ENCODE measurements around the gene MAGEA4. TPM values are rescaled to one million over a fixed set of nuclear protein-coding genes. Genes with fewer than 3 reads are reported as not detected.

The MAGEA4 gene
- total RNA-seq (not detected), polyA plus RNA-seq (not detected)
- long read RNA-seq, donor 1 = 0 reads
- long read RNA-seq, donor 2 = 0 reads
- long read RNA-seq, donor 3 = 0 reads
- long read RNA-seq, donor 4 = 0 reads
- long read RNA-seq, donor 5 = 0 reads
- long read RNA-seq, donor 6 = 0 reads
- long read RNA-seq, donor 7 = 0 reads
- long read RNA-seq, donor 8 = 0 reads
- long read RNA-seq, donor 9 = 0 reads
- long read RNA-seq, donor 10 = 0 reads

- H3K4me1 ChIP-seq (replicated peaks in 1 of 2) = no peaks in the 10 kb centered on the region
- 89 to 100% (median 94%) methylated on average over 5 to 11 of the region's 11 CpGs for WGBS, 4 donors
Observed at GRCh38 chrX:151912780-151913179, at the start of gene MAGEA4. Gene MAGEA4 (plus strand): TSS chrX:151912889. CDS start chrX:151923665, 10,776 bp downstream.

GRCh38 chrX:151870602-151871001 lies 42.1 kb upstream of the MAGEA4 start:
- peak; percentile 28 to 67 (median 57) for DNase-seq
- Histone ChIP-seq H3K36me3 (replicated peaks in 1 of 2) (no peaks in the 10 kb centered on the region), H3K27ac (peak overlapping the region; percentile 58 to 93 (median 79)), H3K9me3 (replicated peaks in 1 of 3) (no peaks in the 10 kb centered on the region), H3K4me3 (no peak overlapping the region), H3K4me1 (replicated peaks in 1 of 2) (no peaks in the 10 kb centered on the region), H3K27me3 (no peaks in the 10 kb centered on the region)
- whole genome bisulfite sequencing, 4 donors = 23 to 45% (median 33%) methylated on average over 1 of the region's 1 CpG
- no peak for TF ChIP-seq CTCF (IDR thresholded peaks at IDR 0.05)
- no peak for TF ChIP-seq POLR2A (IDR thresholded peaks at IDR 0.05)
- intact Hi-C loops (cut with DNase I) = no loop called here

More at GRCh38 chrX:151912780-151913179, at the start of gene MAGEA4:
- TF ChIP-seq POLR2A (IDR thresholded peaks at IDR 0.05) (no peak), CTCF (IDR thresholded peaks at IDR 0.05) (no peak)
- DNase-seq = no peak
- H3K27me3 ChIP-seq = no peaks in the 10 kb centered on the region
- H3K9me3 ChIP-seq (replicated peaks in 1 of 3) = no peaks in the 10 kb centered on the region
- intact Hi-C loops (cut with DNase I) = no loop called here
- no peak within 1 kb of the TSS for H3K4me3 ChIP-seq
- no peaks in the 10 kb centered on the region for H3K36me3 ChIP-seq (replicated peaks in 1 of 2)
- H3K27ac ChIP-seq = no peak within 1 kb of the TSS

GRCh38 chrX:151871244-151871643 lies 41.4 kb upstream of the MAGEA4 start:
- 22 to 67% (median 51%) methylated on average over 2 to 3 of the region's 3 CpGs for WGBS, 4 donors
- Histone ChIP-seq H3K4me1 (replicated peaks in 1 of 2) (no peaks in the 10 kb centered on the region), H3K27ac (peak overlapping the region; percentile 58 to 93 (median 79)), H3K27me3 (no peaks in the 10 kb centered on the region), H3K4me3 (no peak overlapping the region), H3K36me3 (replicated peaks in 1 of 2) (no peaks in the 10 kb centered on the region), H3K9me3 (replicated peaks in 1 of 3) (no peaks in the 10 kb centered on the region)
- intact Hi-C loops (cut with DNase I) = no loop called here
- DNase-seq = peak; percentile 37 to 73 (median 63)
- TF ChIP-seq CTCF (IDR thresholded peaks at IDR 0.05) (no peak), POLR2A (IDR thresholded peaks at IDR 0.05) (no peak)

GRCh38 chrX:151873096-151873495 lies 39.6 kb upstream of the MAGEA4 start:
- no peaks in the 10 kb centered on the region for H3K36me3 ChIP-seq (replicated peaks in 1 of 2)
- no peak for TF ChIP-seq POLR2A (IDR thresholded peaks at IDR 0.05)
- TF ChIP-seq CTCF (IDR thresholded peaks at IDR 0.05) = no peak
- no peaks in the 10 kb centered on the region for H3K27me3 ChIP-seq
- no peaks in the 10 kb centered on the region for H3K4me1 ChIP-seq (replicated peaks in 1 of 2)
- no peak overlapping the region for H3K27ac ChIP-seq
- no peaks in the 10 kb centered on the region for H3K9me3 ChIP-seq (replicated peaks in 1 of 3)
- 49 to 73% (median 61%) methylated on average over 2 of the region's 2 CpGs for WGBS, 4 donors
- DNase-seq = no peak
- H3K4me3 ChIP-seq = no peak overlapping the region
- intact Hi-C loops (cut with DNase I) = no loop called here

All from adrenal gland (tissue), 19 donors.